MV-4-11 (cell line): Measurements from ENCODE around the gene ARMH4.

Source experiments
- DNase-seq: peaks from one replicate; lab custom pipeline; 2025; lab: John Stamatoyannopoulos, UW

Gene ARMH4

GRCh38 chr14:58055497-58056010, 96.5 kb downstream of the ARMH4 start:
- no peak for DNase-seq

GRCh38 chr14:58054100-58054499, 97.9 kb downstream of the ARMH4 start:
- no peak for DNase-seq

- no peak for DNase-seq
Observed at GRCh38 chr14:58048219-58048618, 103.8 kb downstream of the ARMH4 start.

- no peak for DNase-seq
Observed at GRCh38 chr14:58027904-58028303, 124.1 kb downstream of the ARMH4 start.

GRCh38 chr14:58026967-58027366, 125.0 kb downstream of the ARMH4 start:
- DNase-seq, result no peak

GRCh38 chr14:58026219-58026618, 125.8 kb downstream of the ARMH4 start:
- no peak for DNase-seq

- no peak for DNase-seq
Observed at GRCh38 chr14:58014778-58015177, 137.2 kb downstream of the ARMH4 start.

- DNase-seq, result no peak
Observed at GRCh38 chr14:58002618-58003017, 149.4 kb downstream of the ARMH4 start.

GRCh38 chr14:57999979-58000378, 152.0 kb downstream of the ARMH4 start:
- DNase-seq, result no peak

GRCh38 chr14:57999471-57999870, 152.5 kb downstream of the ARMH4 start:
- DNase-seq, result no peak

GRCh38 chr14:57998766-57999165, 153.2 kb downstream of the ARMH4 start:
- DNase-seq, result no peak

GRCh38 chr14:57991353-57991752, 160.7 kb downstream of the ARMH4 start:
- DNase-seq, result no peak

GRCh38 chr14:57988445-57988844, 163.6 kb downstream of the ARMH4 start:
- no peak for DNase-seq

- no peak for DNase-seq
Observed at GRCh38 chr14:57987596-57988300, 164.3 kb downstream of the ARMH4 start.

- DNase-seq, result no peak
Observed at GRCh38 chr14:57987051-57987450, 165.0 kb downstream of the ARMH4 start.

GRCh38 chr14:57982804-57983634, 169.0 kb downstream of the ARMH4 start:
- DNase-seq, result no peak

- DNase-seq, result no peak
Observed at GRCh38 chr14:57981817-57982560, 170.0 kb downstream of the ARMH4 start.

- DNase-seq, result no peak
Observed at GRCh38 chr14:57979376-57980048, 172.5 kb downstream of the ARMH4 start.

GRCh38 chr14:57976701-57977100, 175.3 kb downstream of the ARMH4 start:
- no peak for DNase-seq

- DNase-seq, result no peak
Observed at GRCh38 chr14:57974896-57975295, 177.1 kb downstream of the ARMH4 start.

GRCh38 chr14:57970594-57970993, 181.4 kb downstream of the ARMH4 start:
- no peak for DNase-seq

GRCh38 chr14:57970175-57970574, 181.8 kb downstream of the ARMH4 start:
- DNase-seq, result no peak
